ENCODE measurements around the gene ANKUB1. TPM values are rescaled to one million over a fixed set of nuclear protein-coding genes. Genes with fewer than 3 reads are reported as not detected.

Gene ANKUB1
- total and polyA plus RNA-seq, 9 of the 15 experiments (the other 6 are each of a cell fraction or from before 2014, with no cell fraction given), result not detected

DNA sequence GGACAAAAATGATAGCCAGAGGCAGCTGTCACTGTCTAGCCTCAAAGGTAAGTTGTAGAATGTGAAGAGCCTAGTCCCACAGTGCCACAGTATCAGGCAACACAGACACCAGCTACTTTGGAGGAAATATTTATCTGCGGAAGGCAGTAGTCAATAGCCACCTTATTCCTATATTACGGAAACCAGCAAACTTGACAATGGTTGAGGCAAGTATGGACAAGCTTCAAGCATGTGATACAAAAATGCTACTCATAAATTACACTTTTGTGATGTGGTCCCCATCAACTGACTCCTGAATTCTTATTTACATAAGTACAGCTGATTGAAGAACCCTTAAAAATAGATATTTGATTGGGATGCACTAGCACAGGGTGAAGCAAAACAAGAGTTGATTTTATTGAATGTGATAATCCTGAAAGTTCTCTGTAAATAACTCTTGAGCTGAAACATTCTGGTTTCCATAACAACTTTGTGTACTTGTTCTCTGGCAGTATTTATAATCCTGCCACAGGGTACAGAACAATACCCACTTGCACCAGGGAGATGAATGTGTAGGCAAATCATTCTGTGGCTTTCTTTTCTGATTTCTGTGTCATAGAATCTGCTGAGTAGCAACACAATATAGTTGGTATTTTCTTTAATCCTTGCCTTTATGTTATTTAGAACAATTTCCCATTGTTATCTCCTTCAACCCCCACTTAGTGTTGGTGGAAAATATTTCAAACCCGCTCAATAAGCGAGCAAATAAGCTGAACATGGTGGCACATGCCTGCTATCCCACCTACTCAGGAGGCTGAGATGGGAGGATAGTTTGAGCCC lies at the start of gene ANKUB1 (continued):
- TF ChIP-seq, protein P1, sequence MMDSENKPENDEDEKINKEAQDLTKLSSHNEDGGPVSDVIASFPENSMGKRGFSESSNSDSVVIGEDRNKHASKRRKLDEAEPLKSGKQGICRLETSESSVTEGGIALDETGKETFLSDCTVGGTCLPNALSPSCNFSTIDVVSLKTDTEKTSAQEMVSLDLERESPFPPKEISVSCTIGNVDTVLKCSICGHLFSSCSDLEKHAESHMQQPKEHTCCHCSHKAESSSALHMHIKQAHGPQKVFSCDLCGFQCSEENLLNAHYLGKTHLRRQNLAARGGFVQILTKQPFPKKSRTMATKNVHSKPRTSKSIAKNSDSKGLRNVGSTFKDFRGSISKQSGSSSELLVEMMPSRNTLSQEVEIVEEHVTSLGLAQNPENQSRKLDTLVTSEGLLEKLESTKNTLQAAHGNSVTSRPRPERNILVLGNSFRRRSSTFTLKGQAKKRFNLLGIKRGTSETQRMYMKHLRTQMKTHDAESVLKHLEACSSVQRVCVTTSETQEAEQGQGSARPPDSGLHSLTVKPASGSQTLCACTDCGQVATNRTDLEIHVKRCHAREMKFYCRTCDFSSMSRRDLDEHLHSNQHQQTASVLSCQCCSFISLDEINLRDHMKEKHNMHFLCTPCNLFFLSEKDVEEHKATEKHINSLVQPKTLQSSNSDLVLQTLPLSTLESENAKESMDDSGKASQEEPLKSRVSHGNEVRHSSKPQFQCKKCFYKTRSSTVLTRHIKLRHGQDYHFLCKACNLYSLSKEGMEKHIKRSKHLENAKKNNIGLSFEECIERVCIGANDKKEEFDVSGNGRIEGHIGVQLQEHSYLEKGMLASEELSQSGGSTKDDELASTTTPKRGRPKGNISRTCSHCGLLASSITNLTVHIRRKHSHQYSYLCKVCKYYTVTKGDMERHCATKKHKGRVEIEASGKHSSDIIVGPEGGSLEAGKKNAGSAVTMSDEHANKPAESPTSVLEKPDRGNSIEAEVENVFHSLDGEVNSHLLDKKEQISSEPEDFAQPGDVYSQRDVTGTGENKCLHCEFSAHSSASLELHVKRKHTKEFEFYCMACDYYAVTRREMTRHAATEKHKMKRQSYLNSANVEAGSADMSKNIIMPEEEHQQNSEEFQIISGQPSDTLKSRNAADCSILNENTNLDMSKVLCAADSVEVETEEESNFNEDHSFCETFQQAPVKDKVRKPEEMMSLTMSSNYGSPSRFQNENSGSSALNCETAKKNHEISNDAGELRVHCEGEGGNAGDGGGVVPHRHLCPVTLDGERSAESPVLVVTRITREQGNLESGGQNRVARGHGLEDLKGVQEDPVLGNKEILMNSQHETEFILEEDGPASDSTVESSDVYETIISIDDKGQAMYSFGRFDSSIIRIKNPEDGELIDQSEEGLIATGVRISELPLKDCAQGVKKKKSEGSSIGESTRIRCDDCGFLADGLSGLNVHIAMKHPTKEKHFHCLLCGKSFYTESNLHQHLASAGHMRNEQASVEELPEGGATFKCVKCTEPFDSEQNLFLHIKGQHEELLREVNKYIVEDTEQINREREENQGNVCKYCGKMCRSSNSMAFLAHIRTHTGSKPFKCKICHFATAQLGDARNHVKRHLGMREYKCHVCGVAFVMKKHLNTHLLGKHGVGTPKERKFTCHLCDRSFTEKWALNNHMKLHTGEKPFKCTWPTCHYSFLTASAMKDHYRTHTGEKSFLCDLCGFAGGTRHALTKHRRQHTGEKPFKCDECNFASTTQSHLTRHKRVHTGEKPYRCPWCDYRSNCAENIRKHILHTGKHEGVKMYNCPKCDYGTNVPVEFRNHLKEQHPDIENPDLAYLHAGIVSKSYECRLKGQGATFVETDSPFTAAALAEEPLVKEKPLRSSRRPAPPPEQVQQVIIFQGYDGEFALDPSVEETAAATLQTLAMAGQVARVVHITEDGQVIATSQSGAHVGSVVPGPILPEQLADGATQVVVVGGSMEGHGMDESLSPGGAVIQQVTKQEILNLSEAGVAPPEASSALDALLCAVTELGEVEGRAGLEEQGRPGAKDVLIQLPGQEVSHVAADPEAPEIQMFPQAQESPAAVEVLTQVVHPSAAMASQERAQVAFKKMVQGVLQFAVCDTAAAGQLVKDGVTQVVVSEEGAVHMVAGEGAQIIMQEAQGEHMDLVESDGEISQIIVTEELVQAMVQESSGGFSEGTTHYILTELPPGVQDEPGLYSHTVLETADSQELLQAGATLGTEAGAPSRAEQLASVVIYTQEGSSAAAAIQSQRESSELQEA (IDR thresholded peaks at IDR 0.05; ENCODE audit: low read depth), result no peak
- TF ChIP-seq KLF1 (tag; IDR thresholded peaks at IDR 0.05) (no peak), ZZZ3 (IDR thresholded peaks at IDR 0.05) (no peak), KLF6 (CRISPR knock-in tag; IDR thresholded peaks at IDR 0.05; ENCODE audit: borderline replicate concordance) (no peak), TBP (optimal IDR thresholded peaks at IDR 0.05; ENCODE audit: low read depth, low read length) (no peak)
- TF ChIP-seq, protein P2, sequence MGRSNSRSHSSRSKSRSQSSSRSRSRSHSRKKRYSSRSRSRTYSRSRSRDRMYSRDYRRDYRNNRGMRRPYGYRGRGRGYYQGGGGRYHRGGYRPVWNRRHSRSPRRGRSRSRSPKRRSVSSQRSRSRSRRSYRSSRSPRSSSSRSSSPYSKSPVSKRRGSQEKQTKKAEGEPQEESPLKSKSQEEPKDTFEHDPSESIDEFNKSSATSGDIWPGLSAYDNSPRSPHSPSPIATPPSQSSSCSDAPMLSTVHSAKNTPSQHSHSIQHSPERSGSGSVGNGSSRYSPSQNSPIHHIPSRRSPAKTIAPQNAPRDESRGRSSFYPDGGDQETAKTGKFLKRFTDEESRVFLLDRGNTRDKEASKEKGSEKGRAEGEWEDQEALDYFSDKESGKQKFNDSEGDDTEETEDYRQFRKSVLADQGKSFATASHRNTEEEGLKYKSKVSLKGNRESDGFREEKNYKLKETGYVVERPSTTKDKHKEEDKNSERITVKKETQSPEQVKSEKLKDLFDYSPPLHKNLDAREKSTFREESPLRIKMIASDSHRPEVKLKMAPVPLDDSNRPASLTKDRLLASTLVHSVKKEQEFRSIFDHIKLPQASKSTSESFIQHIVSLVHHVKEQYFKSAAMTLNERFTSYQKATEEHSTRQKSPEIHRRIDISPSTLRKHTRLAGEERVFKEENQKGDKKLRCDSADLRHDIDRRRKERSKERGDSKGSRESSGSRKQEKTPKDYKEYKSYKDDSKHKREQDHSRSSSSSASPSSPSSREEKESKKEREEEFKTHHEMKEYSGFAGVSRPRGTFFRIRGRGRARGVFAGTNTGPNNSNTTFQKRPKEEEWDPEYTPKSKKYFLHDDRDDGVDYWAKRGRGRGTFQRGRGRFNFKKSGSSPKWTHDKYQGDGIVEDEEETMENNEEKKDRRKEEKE (IDR thresholded peaks at IDR 0.05; ENCODE audit: borderline replicate concordance in 1 of 2, control insufficient read depth in 1 of 2, low read depth in 2 of 2, low read length in 1 of 2), result no peak
- TF ChIP-seq, protein P3, sequence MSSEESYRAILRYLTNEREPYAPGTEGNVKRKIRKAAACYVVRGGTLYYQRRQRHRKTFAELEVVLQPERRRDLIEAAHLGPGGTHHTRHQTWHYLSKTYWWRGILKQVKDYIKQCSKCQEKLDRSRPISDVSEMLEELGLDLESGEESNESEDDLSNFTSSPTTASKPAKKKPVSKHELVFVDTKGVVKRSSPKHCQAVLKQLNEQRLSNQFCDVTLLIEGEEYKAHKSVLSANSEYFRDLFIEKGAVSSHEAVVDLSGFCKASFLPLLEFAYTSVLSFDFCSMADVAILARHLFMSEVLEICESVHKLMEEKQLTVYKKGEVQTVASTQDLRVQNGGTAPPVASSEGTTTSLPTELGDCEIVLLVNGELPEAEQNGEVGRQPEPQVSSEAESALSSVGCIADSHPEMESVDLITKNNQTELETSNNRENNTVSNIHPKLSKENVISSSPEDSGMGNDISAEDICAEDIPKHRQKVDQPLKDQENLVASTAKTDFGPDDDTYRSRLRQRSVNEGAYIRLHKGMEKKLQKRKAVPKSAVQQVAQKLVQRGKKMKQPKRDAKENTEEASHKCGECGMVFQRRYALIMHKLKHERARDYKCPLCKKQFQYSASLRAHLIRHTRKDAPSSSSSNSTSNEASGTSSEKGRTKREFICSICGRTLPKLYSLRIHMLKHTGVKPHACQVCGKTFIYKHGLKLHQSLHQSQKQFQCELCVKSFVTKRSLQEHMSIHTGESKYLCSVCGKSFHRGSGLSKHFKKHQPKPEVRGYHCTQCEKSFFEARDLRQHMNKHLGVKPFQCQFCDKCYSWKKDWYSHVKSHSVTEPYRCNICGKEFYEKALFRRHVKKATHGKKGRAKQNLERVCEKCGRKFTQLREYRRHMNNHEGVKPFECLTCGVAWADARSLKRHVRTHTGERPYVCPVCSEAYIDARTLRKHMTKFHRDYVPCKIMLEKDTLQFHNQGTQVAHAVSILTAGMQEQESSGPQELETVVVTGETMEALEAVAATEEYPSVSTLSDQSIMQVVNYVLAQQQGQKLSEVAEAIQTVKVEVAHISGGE (CRISPR knock-in tag; IDR thresholded peaks at IDR 0.05), result no peak
- TF ChIP-seq, protein P4, sequence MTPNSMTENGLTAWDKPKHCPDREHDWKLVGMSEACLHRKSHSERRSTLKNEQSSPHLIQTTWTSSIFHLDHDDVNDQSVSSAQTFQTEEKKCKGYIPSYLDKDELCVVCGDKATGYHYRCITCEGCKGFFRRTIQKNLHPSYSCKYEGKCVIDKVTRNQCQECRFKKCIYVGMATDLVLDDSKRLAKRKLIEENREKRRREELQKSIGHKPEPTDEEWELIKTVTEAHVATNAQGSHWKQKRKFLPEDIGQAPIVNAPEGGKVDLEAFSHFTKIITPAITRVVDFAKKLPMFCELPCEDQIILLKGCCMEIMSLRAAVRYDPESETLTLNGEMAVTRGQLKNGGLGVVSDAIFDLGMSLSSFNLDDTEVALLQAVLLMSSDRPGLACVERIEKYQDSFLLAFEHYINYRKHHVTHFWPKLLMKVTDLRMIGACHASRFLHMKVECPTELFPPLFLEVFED (CRISPR knock-in tag; conservative IDR thresholded peaks at IDR 0.05), result no peak
